GM18519 (cell line): ENCODE measurements around the gene TUBB2B.
"Not testable (repeated sequence)": the region's sequence is repeated elsewhere in the genome, so short reads cannot be mapped to it uniquely, and the experiment has no call there.

Experiments
- ATAC-seq: cut with Tn5 transposase; IDR thresholded peaks from one replicate; pipeline ENCODE4 v1.9.1; 2021; ENCODE audit warnings: mild to moderate bottlenecking, moderate library complexity; ENCODE audit not compliant: unreplicated experiment, low FRiP score

Gene TUBB2B

GRCh38 chr6:3258720-3259490 is 31.5 kb upstream of the TUBB2B start, which contains the start of gene PSMG4:
PSMG4 (plus strand) TSS chr6:3258947; CDS start chr6:3259023, 76 bp downstream.
- peak; percentile 54 for ATAC-seq

- no peak for ATAC-seq
These were observed 30.7 kb upstream of the TUBB2B start for GRCh38 chr6:3258201-3258600.

DNA sequence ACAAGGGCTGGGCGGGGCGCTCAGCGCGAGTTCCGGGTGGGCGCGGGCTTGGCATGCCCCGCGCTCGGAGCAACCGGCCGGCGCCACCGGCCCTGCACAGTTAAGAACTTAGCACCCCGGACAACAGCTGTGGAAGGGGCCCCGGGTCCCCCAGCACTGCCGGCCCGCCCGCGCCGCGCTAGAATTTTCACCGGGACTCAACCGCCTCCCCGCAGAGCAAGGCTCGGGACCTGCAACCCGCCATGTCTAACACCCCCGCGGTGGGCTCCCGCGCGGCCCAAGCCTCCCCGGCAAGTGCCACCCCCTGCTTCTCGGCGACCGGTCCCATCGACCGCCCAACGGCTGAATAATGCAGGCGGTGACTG is 26.1 kb upstream of the TUBB2B start:
- no peak for ATAC-seq

GRCh38 chr6:3252861-3253596 is 25.6 kb upstream of the TUBB2B start:
- no peak for ATAC-seq

- ATAC-seq = no peak
These were observed 24.9 kb upstream of the TUBB2B start for GRCh38 chr6:3252369-3252768.

DNA sequence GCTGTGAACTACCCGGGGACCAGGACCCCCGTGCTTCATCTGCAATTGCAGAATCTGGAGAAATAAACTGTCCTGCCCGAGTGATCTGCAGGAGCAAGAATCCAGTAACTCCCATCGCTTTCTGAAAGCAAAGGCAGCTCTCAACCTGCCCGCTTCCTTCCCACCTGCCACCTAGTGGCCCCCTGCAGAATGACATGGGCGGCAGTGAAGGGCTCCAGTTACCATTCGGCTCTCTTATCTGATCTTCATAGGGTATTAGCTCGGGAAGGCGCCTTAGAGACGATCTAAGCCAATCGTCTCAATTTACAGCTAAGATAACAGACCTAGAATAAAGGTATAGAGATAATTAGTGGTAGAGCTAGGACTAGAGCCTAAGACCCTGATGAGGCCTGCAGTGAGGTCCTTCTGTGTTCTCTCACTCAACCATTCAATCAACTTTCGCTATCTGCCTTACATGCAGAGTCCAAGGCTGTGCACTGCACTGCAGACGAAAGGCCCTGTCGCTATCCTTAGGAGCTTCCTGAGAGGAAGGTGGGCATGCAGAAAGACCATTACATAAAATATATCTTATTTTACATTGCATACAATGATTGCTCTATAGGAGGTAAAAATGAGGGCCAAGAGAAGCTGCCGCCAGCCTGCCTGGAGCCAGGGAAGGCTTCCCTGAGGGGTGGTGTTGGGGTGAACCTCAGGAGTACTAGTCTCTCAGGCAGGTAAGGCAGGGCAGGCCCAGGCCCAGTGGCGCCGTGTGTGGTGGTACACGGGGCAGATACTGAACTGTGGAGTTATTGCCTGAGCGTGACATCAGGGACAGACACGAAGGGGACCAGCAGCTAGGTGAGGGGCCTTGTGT is 24.2 kb upstream of the TUBB2B start:
- no peak for ATAC-seq

DNA sequence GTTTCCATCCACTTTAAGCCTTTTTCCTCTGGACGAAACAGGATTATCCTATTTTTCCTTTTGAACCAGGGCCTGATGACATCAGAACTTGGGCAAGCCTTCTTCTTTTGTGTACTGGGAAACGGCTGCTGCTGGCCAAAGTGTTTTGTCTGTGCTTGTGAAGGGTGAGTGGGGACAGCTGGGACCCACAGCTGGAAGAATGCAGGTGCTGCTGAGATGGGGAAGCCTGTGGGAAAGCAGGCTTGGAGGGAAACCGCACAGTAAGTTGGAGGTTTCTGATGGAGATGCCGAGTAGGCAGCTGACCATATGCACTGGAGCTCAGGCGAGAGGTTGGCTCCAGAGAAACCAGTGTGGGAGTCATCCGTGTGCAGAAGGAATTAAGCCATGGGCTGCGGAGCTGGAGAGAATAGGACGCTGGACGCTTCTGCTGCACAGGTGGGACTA is 22.8 kb upstream of the TUBB2B start:
- no peak for ATAC-seq

GRCh38 chr6:3249821-3250220 is 22.4 kb upstream of the TUBB2B start:
- no peak for ATAC-seq

DNA sequence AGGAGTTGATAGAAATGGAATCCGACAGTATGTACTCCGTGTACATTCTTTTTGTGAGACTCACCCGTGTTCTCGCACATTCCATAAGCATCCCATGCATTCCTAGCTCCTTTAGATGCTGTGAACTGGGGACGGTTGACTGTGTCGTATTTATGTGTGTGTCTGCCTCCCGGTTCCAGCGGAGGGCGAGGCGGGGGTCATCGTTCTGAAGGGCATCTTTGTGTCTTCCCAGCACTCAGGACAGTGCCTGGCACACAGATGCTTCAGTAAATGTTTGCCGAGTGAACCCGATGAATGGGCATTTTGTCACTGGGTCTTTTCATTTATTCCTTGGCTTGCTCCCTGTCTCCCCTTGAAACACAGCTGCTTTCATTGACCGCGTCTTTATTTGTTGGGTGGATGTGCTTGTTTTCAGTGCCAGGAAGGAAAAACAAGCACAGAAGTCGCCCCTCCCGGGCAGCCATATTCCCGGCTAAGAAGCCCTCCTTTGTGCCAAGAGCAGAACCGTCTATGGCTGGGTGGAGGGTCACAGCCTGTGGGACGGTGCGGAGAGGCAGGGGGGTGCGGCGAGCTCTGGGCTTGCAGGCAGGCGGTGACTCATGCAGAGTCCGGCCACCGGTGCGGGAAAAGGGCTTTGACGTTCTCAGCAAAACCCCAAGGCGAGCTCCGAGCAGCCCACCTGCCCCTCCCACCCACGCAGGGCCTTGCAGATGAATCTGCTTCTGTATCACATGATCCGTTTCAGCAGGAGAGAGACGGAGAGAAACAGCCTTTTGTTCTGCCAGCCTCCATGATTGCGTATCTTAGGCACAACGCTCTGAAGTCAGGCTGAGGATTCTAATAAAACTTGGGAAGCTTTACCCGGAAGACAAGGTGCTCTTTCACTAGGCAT is 20.0 kb upstream of the TUBB2B start:
- no peak for ATAC-seq

- ATAC-seq = no peak
These were observed 17.8 kb upstream of the TUBB2B start for GRCh38 chr6:3245216-3245615.

DNA sequence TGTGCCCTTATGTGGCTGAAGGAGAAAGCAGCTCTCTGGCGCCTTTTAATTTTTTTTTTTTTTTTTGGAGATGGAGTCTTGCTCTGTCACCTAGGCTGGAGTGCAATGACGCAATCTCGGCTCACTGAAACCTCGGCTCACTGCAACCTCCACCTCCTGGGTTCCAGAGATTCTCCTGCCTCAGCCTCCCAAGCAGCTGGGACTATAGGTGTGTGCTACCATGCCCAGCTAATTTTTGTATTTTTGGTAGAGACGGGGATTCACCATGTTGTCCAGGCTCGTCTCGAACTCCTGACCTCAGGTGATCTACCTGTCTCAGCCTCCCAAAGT is 17.3 kb upstream of the TUBB2B start:
- not testable (repeated sequence) for ATAC-seq

DNA sequence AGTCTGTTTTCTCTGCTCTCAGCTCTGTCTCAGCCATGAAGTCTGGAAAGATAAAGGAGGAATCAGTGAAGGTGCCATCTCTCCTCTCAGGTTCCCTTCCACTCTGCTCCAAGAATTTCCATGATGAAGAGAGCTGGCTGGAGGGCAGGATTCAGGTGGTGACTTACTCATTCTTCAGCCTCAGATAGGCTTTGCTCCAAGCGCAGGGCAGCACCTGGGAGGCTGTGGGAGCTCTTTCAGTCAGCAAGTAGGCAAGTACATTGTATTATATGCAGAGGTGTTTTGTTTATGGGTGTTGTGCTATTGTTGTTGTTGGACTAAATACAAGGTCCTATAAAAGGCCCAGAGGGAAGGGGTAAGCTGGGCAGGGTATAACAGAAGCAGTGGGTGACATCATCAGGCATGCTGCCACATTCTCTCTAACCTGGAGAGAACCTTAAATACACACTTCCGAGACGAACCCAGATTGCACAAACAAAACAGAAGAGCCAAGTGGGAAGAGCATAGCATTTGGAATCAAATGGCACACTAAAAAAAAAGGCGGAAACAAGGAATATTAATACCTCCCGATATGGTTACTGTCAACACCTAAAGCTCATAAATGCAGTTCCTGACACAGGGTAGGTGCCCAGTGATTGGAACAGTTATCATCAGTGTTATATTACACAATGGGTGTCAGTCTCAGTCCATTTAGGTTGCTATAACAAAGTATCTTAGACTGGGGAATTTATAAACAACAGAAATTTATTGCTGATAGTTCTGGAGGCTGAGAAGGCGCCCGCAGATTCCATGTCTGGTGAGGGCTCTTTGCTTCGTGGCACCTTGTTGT is 16.8 kb upstream of the TUBB2B start:
- ATAC-seq = no peak

GRCh38 chr6:3242768-3243167 is 15.3 kb upstream of the TUBB2B start:
- ATAC-seq = no peak

DNA sequence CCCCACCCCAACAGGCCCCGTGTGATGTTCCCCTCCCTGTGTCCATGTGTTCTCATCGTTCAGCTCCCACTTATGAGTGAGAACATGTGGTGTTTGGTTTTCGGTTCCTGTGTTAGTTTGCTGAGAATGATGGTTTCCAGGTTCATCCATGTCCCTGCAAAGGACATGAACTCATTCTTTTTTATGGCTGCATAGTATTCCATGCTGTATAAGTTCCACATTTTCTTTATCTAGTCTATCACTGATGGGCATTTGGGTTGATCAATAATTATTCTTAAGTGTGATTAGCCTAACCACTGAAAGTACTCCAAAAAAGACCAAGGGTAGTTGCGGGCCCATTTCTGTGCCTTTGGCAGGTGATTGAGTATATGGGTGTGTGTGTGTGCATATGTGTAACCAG is 14.3 kb upstream of the TUBB2B start:
- ATAC-seq = not testable (repeated sequence)

- ATAC-seq = no peak
These were observed 13.1 kb upstream of the TUBB2B start for GRCh38 chr6:3240595-3240994.

DNA sequence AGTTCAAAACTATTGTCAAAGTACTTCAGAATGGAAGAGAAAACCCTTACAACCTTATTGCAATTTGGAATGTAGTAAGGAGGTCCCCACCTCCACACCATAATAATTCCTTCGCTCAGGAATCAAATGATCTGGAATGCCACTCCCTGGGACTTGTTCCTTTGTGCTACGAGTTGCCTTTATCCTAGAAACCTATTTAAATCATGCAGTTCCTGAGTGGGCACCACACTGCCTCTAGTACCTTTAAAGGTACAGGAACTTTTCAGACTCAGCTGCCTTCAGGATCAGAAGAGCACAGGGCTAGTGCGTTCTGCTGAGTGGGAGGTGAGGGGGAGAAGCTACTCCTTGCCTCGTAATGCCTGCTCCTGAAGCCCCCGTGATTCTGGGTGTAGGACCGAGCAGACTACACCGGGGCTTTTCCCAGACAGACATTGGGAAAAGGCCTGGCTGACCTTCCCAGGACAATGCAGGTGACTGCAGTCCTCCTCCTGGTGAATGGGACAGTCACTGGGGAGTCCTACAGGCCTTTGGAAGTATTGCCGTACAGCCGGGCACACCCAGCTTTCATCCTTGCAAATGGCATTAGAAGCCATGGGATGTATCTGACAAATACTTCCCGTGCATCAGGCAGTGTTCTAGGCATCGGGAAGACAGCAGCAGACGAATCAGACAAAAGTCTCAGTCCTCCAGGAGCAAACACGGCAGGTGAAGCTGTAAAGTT is 11.8 kb upstream of the TUBB2B start:
- no peak for ATAC-seq

GRCh38 chr6:3237761-3238662 is 10.6 kb upstream of the TUBB2B start:
- no peak for ATAC-seq

GRCh38 chr6:3236005-3236404 is 8.6 kb upstream of the TUBB2B start:
- no peak for ATAC-seq
